SK-MEL-5 (cell line): Measurements from ENCODE around the gene NET1. TPM values are rescaled to one million over a fixed set of nuclear protein-coding genes. Genes with fewer than 3 reads are reported as not detected.

Experiments
- DNase-seq: peaks from one replicate; pipeline ENCODE4 v3.0.0-alpha.2; 2016; ENCODE audit warnings: low read depth, low spot score
- in situ Hi-C: cut with HindIII; loops from 2 replicates; pipeline ENCODE4 v1.10.0; 2016; ENCODE audit warnings: low sequenced_read_pairs, high pct_unique_total_duplicates, low pct_unique_long_range_greater_than_20kb
- total RNA-seq: library from RNA; depleted of rRNA; stranded (reverse); fragments of >200 nt; shearing (Covaris generic); gene quantifications from 2 replicates; pipeline ENCODE4 v1.2.3, GENCODE V29; 2014

Gene NET1
- total RNA-seq, 1 experiment from 2014 or later = 13.4 TPM

- in situ Hi-C loops = no loop called here
- DNase-seq = no peak
These were observed 76.2 kb downstream of the NET1 start for GRCh38 chr10:5488272-5489161.

- in situ Hi-C loops = no loop called here
- DNase-seq = no peak
These were observed 77.7 kb downstream of the NET1 start for GRCh38 chr10:5490032-5490431.

- in situ Hi-C loops = no loop called here
- DNase-seq = no peak
These were observed 78.5 kb downstream of the NET1 start for GRCh38 chr10:5490698-5491464.

GRCh38 chr10:5491477-5491876 lies 79.1 kb downstream of the NET1 start:
- no peak for DNase-seq
- in situ Hi-C loops = no loop called here

GRCh38 chr10:5492322-5492855 lies 80.0 kb downstream of the NET1 start:
- no peak for DNase-seq
- in situ Hi-C loops = no loop called here

GRCh38 chr10:5492929-5493576 lies 80.7 kb downstream of the NET1 start:
- no peak for DNase-seq
- in situ Hi-C loops = no loop called here

- in situ Hi-C loops = no loop called here
- DNase-seq = no peak
These were observed 81.3 kb downstream of the NET1 start for GRCh38 chr10:5493691-5494090.

- in situ Hi-C loops = no loop called here
- no peak for DNase-seq
These were observed 82.3 kb downstream of the NET1 start for GRCh38 chr10:5494611-5495010.

- in situ Hi-C loops = no loop called here
- no peak for DNase-seq
These were observed 84.2 kb downstream of the NET1 start for GRCh38 chr10:5496261-5497250.

- DNase-seq = no peak
- in situ Hi-C loops = no loop called here
These were observed 84.9 kb downstream of the NET1 start for GRCh38 chr10:5497289-5497688.

GRCh38 chr10:5497948-5498730 lies 85.8 kb downstream of the NET1 start:
- in situ Hi-C loops = no loop called here

GRCh38 chr10:5498791-5499492 lies 86.6 kb downstream of the NET1 start:
- DNase-seq = no peak
- in situ Hi-C loops = no loop called here

More at GRCh38 chr10:5497948-5498730, 85.8 kb downstream of the NET1 start:
- no peak for DNase-seq

- no peak for DNase-seq
- in situ Hi-C loops = no loop called here
These were observed 87.3 kb downstream of the NET1 start, which contains the start of gene CALML5 for GRCh38 chr10:5499493-5500140. CALML5 (minus strand) TSS chr10:5499570; CDS start chr10:5499438, 132 bp downstream.

GRCh38 chr10:5500162-5500670 lies 87.9 kb downstream of the NET1 start:
- no peak for DNase-seq
- in situ Hi-C loops = no loop called here

GRCh38 chr10:5500910-5501309 lies 88.6 kb downstream of the NET1 start:
- in situ Hi-C loops = no loop called here
- DNase-seq = no peak
